ENCODE measurements around the gene KAT2B. TPM values are rescaled to one million over a fixed set of nuclear protein-coding genes. Genes with fewer than 3 reads are reported as not detected.

Gene KAT2B
- polyA plus RNA-seq, 1 experiment: 4.5 TPM

DNA sequence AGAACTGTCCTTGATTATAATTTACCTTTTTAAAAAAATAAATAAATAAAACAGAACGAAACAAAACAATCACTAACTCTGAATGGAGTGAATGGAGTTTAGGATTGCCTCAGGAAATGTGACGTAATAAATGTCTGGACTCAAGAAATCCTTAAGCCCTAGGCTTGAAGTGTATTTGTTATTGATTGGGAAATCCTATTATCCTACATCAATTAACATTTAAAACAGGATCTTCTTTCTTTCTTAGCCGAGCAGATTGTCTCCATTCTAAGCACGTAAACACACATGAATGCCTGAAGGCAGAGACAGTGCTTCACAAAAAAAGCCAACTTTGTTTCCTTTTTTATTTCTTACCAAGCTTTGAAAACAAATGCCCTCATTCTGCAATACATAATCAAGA, 33.4 kb downstream of the KAT2B start:
- H3K4me3 ChIP-seq (ENCODE audit: low read depth, low read length): no peak overlapping the region
- TF ChIP-seq, protein P1, sequence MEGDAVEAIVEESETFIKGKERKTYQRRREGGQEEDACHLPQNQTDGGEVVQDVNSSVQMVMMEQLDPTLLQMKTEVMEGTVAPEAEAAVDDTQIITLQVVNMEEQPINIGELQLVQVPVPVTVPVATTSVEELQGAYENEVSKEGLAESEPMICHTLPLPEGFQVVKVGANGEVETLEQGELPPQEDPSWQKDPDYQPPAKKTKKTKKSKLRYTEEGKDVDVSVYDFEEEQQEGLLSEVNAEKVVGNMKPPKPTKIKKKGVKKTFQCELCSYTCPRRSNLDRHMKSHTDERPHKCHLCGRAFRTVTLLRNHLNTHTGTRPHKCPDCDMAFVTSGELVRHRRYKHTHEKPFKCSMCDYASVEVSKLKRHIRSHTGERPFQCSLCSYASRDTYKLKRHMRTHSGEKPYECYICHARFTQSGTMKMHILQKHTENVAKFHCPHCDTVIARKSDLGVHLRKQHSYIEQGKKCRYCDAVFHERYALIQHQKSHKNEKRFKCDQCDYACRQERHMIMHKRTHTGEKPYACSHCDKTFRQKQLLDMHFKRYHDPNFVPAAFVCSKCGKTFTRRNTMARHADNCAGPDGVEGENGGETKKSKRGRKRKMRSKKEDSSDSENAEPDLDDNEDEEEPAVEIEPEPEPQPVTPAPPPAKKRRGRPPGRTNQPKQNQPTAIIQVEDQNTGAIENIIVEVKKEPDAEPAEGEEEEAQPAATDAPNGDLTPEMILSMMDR (IDR thresholded peaks at IDR 0.05; ENCODE audit: insufficient read depth, low read depth, low read length): no peak
- CTCF ChIA-PET: interaction anchor here (1.4 to 1.5 kb wide), 2 partner anchors 11 to 27 kb away, joined by 3 read pairs; no protein-coding TSS in a partner anchor
- no peak for DNase-seq (ENCODE audit: low read depth)
- no peaks in the 10 kb centered on the region for H3K27me3 ChIP-seq (ENCODE audit: control insufficient read depth, insufficient read depth, low read length)
- POLR2A ChIA-PET: no interaction called here
- no peaks in the 10 kb centered on the region for H3K36me3 ChIP-seq (ENCODE audit: control insufficient read depth, insufficient read depth, low read length)

DNA sequence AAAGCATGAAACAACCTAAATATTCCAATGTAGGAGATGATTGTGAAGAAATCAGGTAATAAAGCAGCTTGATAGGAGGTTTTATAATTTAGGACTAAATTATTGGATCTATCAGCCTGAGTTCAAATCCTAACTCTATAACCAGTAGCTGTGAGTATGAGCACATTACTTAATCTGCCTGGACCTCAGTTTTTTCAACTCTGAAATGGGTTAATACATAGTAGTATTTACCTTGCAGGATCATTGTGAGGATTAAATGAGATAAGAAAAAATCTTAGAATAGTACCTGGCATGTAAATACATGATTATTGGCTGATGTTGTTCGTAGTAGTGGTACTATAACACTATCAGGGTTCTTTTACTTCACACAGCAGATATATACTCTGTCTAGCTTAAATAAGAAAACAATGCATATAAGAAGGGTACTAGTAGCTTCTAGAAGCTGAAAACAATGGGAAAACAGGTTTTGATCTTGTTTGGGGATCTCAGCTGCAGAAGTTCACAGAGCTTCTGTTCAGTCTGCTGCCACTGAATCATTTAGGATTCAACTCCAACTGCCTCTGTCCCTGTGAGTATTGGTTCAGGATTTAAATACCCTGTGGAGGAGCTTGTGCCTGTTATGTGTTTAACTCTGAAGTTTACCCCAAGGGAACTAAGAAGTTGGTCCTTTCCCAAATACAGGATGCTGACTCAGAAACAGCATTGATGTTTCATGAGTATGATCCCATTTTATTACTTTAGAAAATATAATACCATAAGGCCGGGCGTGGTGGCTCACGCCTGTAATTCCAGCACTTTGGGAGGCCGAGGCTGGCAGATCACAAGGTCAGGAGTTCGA, 34.2 kb downstream of the KAT2B start:
- POLR2A ChIA-PET: interaction anchor here (0.7 kb wide), 1 partner anchor 1539 kb away, joined by 6 read pairs; no protein-coding TSS in a partner anchor
- CTCF ChIA-PET: interaction anchor here (0.6 to 1.5 kb wide), 4 partner anchors 10 to 88 kb away, joined by 3 read pairs; no protein-coding TSS in a partner anchor
- DNase-seq (ENCODE audit: low read depth): no peak
- H3K27me3 ChIP-seq (ENCODE audit: control insufficient read depth, insufficient read depth, low read length): no peaks in the 10 kb centered on the region
- H3K36me3 ChIP-seq (ENCODE audit: control insufficient read depth, insufficient read depth, low read length): no peaks in the 10 kb centered on the region
- TF ChIP-seq, protein P1 (IDR thresholded peaks at IDR 0.05; ENCODE audit: insufficient read depth, low read depth, low read length): no peak
- no peak overlapping the region for H3K4me3 ChIP-seq (ENCODE audit: low read depth, low read length)

DNA sequence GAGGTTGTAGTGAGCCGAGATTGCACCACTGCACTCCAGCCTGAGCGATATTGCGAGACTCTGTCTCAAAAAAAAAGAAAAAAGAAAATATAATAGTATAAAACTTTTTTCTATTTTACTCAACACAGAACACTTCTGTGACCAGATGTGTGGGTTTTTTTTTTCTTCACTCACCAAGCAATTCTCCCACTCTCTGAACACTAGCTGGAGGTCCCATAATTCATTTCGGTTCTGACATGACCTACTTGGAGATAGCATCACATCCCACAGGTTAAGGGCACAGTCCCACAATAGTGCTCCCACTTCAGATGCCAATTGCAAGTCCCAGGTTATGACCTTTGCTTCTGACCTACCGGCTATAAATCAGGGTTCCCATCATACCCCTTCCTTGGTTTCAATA, 35.0 kb downstream of the KAT2B start:
- POLR2A ChIA-PET: interaction anchor here (0.7 kb wide), 1 partner anchor 1539 kb away, joined by 6 read pairs; no protein-coding TSS in a partner anchor
- H3K4me3 ChIP-seq (ENCODE audit: low read depth, low read length): no peak overlapping the region
- no peaks in the 10 kb centered on the region for H3K27me3 ChIP-seq (ENCODE audit: control insufficient read depth, insufficient read depth, low read length)
- DNase-seq (ENCODE audit: low read depth): no peak
- H3K36me3 ChIP-seq (ENCODE audit: control insufficient read depth, insufficient read depth, low read length): no peaks in the 10 kb centered on the region
- CTCF ChIA-PET: interaction anchor here (0.6 to 1.4 kb wide), 3 partner anchors 9 to 89 kb away, joined by 3 read pairs; no protein-coding TSS in a partner anchor
- TF ChIP-seq, protein P1 (IDR thresholded peaks at IDR 0.05; ENCODE audit: insufficient read depth, low read depth, low read length): no peak

DNA sequence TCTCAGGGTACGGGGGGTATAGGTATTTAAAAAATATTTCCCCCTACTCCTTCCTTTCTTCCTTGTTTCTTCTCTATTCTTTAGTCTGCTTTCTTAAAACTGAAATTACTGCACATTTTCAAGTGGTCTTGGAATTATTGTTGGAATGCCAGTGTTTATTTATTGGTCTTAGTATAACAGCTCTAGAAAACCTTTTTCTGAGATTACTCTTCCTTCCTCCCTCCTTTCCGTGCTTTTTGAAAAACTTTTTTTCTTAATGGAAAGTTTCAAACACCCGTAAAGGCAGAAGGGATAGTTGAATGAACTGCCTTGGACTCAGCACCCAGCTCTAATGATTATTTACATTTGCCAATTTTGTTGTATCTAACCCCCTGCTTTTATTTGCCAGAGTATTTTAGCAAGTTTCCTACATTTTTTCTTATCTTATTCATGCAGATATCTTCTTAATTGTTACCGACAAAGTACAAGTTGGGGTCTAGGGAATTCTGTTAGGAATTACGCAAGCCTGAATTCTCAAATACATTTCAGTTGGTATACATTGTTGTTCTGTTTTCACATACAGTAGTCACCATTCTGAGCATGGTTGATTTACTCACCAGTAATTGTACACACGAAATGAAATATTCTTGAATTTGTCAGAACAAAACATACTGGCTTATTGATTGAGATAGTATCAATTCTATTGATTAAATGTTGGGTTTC, 36.2 kb downstream of the KAT2B start:
- DNase-seq (ENCODE audit: low read depth): no peak
- POLR2A ChIA-PET: no interaction called here
- TF ChIP-seq, protein P1 (IDR thresholded peaks at IDR 0.05; ENCODE audit: insufficient read depth, low read depth, low read length): no peak
- Histone ChIP-seq H3K27me3 (ENCODE audit: control insufficient read depth, insufficient read depth, low read length) (no peaks in the 10 kb centered on the region), H3K36me3 (ENCODE audit: control insufficient read depth, insufficient read depth, low read length) (no peaks in the 10 kb centered on the region), H3K4me3 (ENCODE audit: low read depth, low read length) (no peak overlapping the region)
- CTCF ChIA-PET: no interaction called here

DNA sequence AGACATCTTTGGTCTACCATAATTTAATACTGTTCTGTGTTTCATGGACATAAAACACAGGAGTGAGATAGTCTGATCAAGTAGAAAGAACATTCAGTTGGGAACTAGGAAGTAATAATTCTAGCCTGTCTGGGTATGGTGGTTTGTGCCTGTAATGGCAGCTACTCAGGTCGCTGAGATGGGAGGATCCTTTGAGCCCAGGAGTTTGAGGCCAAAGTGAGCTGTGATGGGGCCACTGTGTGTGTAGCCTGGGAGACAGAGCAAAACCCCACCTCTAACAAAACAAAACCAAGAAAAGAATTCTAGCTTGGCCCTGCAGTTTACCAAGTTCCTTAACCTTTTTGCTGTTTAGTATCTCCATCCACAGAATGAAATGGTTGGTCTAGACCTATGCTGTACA, 36.8 kb downstream of the KAT2B start:
- no peak for DNase-seq (ENCODE audit: low read depth)
- ChIA-PET POLR2A (no interaction called here), CTCF (no interaction called here)
- Histone ChIP-seq H3K36me3 (ENCODE audit: control insufficient read depth, insufficient read depth, low read length) (no peaks in the 10 kb centered on the region), H3K27me3 (ENCODE audit: control insufficient read depth, insufficient read depth, low read length) (no peaks in the 10 kb centered on the region), H3K4me3 (ENCODE audit: low read depth, low read length) (no peak overlapping the region)
- TF ChIP-seq, protein P1 (IDR thresholded peaks at IDR 0.05; ENCODE audit: insufficient read depth, low read depth, low read length): no peak

All from BJ (cell line).